HG03135 (cell line): ENCODE results near the gene HDDC3.

ENCODE experiments used
- ATAC-seq: cut with Tn5 transposase; IDR thresholded peaks from one replicate; pipeline ENCODE4 v1.9.1; 2021; ENCODE audit warnings: mild to moderate bottlenecking, moderate library complexity; ENCODE audit not compliant: unreplicated experiment

HDDC3 gene

GRCh38 chr15:90953947-90954711 is 21.8 kb upstream of the HDDC3 start:
- no peak for ATAC-seq

- ATAC-seq = no peak
Observed at GRCh38 chr15:90952901-90953677, 20.7 kb upstream of the HDDC3 start.

GRCh38 chr15:90950676-90951075 is 18.3 kb upstream of the HDDC3 start:
- no peak for ATAC-seq

- no peak for ATAC-seq
Observed at GRCh38 chr15:90949979-90950675, 17.8 kb upstream of the HDDC3 start.

- ATAC-seq = no peak
Observed at GRCh38 chr15:90948506-90948905, 16.2 kb upstream of the HDDC3 start.

GRCh38 chr15:90947577-90948357 is 15.4 kb upstream of the HDDC3 start:
- no peak for ATAC-seq

GRCh38 chr15:90946941-90947576 is 14.7 kb upstream of the HDDC3 start:
- no peak for ATAC-seq

- no peak for ATAC-seq
Observed at GRCh38 chr15:90946538-90946937, 14.2 kb upstream of the HDDC3 start.

GRCh38 chr15:90945091-90945490 is 12.7 kb upstream of the HDDC3 start:
- no peak for ATAC-seq

- ATAC-seq = no peak
Observed at GRCh38 chr15:90942354-90943120, 10.2 kb upstream of the HDDC3 start.

GRCh38 chr15:90941038-90941437 is 8.7 kb upstream of the HDDC3 start:
- ATAC-seq = no peak

- no peak for ATAC-seq
Observed at GRCh38 chr15:90939756-90940155, 7.4 kb upstream of the HDDC3 start.

GRCh38 chr15:90938261-90938660 is 5.9 kb upstream of the HDDC3 start:
- ATAC-seq = no peak

- no peak for ATAC-seq
Observed at GRCh38 chr15:90936823-90937222, 4.5 kb upstream of the HDDC3 start.

GRCh38 chr15:90934949-90935751 is 2.8 kb upstream of the HDDC3 start, which contains the start of gene UNC45A:
Gene UNC45A (plus strand): TSS chr15:90935285. CDS start chr15:90935325, 40 bp downstream.
- ATAC-seq = peak; percentile 64

GRCh38 chr15:90934256-90934948 is 2.1 kb upstream of the HDDC3 start:
- ATAC-seq = peak; percentile 41

- ATAC-seq = no peak
Observed at GRCh38 chr15:90933301-90933700, 952 bp upstream of the HDDC3 start.

- ATAC-seq = no peak
Observed at GRCh38 chr15:90932660-90932991, 277 bp upstream of the HDDC3 start.

GRCh38 chr15:90931575-90931827 is 848 bp downstream of the HDDC3 start:
- ATAC-seq = no peak
